ENCODE measurements around the gene THUMPD2.

The THUMPD2 gene

GRCh38 chr2:39715095-39715494 lies 64.0 kb downstream of the THUMPD2 start:
- DNase-seq = no peak

- DNase-seq = no peak
These were observed 66.1 kb downstream of the THUMPD2 start for GRCh38 chr2:39712953-39713352.

GRCh38 chr2:39710807-39711206 lies 68.3 kb downstream of the THUMPD2 start:
- DNase-seq = no peak

GRCh38 chr2:39708003-39708402 lies 71.1 kb downstream of the THUMPD2 start:
- DNase-seq = no peak

- DNase-seq = no peak
These were observed 72.1 kb downstream of the THUMPD2 start for GRCh38 chr2:39706945-39707344.

- DNase-seq = no peak
These were observed 72.7 kb downstream of the THUMPD2 start for GRCh38 chr2:39706312-39706711.

- DNase-seq = peak in 2 of 3 experiments; percentile 22 to 25
These were observed 73.4 kb downstream of the THUMPD2 start for GRCh38 chr2:39705638-39706037.

- DNase-seq = peak in 1 of 3 experiments; percentile 40
These were observed 74.5 kb downstream of the THUMPD2 start for GRCh38 chr2:39704540-39704939.

- DNase-seq = no peak
These were observed 75.7 kb downstream of the THUMPD2 start for GRCh38 chr2:39703181-39703872.

- no peak for DNase-seq
These were observed 77.9 kb downstream of the THUMPD2 start for GRCh38 chr2:39701137-39701536.

GRCh38 chr2:39697454-39697853 lies 81.6 kb downstream of the THUMPD2 start:
- no peak for DNase-seq

GRCh38 chr2:39696838-39697237 lies 82.2 kb downstream of the THUMPD2 start:
- peak in 1 of 3 experiments; percentile 49 for DNase-seq

GRCh38 chr2:39696101-39696553 lies 82.9 kb downstream of the THUMPD2 start:
- peak; percentile 52 to 89 (median 87) for DNase-seq

GRCh38 chr2:39693245-39693644 lies 85.8 kb downstream of the THUMPD2 start:
- no peak for DNase-seq

GRCh38 chr2:39689876-39690275 lies 89.2 kb downstream of the THUMPD2 start:
- no peak for DNase-seq

- peak in 1 of 3 experiments; percentile 53 for DNase-seq
These were observed 89.7 kb downstream of the THUMPD2 start for GRCh38 chr2:39689272-39689841.

GRCh38 chr2:39688181-39688580 lies 90.9 kb downstream of the THUMPD2 start:
- DNase-seq = no peak

- no peak for DNase-seq
These were observed 92.6 kb downstream of the THUMPD2 start for GRCh38 chr2:39686456-39686855.
